Upper lobe of left lung (tissue), 4 donors: ENCODE data around the gene PTCH2.

Source experiments
- EP300 ChIP-seq, 4 donors: sonication (generic); formaldehyde crosslinking; IDR thresholded peaks; one replicate each; pipeline ENCODE4 v1.5.1; 2017; ENCODE audit warnings: antibody characterized with exemption in 4 of 4, control low read depth in 2 of 4
- TF ChIP-seq, protein P1 (sequence below), 6 experiments: fragments of 450-650 bp in 4 of 6; fragments of 200-600 bp in 2 of 6; sonication (generic) in 2 of 6; IDR thresholded peaks; one replicate each; pipeline ENCODE4 v1.5.1; 2016 to 2019; ENCODE audit warnings: antibody characterized with exemption in 6 of 6

DNA sequence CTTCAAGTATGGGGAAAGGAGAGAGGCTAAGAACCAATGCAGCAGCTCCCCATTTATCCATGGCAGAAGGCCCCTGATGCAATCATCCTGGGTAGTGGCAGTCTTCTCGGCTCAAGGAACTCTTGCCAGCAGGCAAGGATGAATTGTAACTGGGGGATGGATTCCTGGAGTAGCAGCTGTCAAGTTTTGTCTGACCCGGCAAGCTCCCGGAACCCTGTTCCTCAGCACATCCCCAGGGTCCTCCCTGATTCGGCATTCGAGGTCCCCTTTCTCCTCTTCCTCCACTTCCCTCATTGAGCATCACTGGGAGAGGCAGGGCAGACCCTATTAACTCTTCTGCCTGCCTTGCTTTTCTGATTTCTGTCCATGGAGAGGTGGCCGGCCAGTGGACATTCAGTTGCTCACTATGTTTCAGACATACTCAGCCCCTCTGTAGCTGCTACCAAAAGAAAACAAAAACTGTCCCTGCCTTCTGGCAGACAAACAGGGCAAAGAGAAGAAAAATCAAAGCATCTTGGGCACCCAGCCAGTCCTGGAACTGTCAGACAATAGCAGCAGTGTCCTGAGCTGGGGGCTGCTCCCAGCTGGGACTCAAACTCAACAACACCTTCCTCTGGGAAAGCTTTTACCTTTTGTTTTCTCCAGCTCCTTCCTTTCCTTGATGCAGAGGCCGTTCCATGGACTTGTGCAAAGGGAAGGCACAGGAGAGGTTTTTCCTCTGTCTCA lies 5.6 kb upstream of the PTCH2 start:
- TF ChIP-seq, protein P1, sequence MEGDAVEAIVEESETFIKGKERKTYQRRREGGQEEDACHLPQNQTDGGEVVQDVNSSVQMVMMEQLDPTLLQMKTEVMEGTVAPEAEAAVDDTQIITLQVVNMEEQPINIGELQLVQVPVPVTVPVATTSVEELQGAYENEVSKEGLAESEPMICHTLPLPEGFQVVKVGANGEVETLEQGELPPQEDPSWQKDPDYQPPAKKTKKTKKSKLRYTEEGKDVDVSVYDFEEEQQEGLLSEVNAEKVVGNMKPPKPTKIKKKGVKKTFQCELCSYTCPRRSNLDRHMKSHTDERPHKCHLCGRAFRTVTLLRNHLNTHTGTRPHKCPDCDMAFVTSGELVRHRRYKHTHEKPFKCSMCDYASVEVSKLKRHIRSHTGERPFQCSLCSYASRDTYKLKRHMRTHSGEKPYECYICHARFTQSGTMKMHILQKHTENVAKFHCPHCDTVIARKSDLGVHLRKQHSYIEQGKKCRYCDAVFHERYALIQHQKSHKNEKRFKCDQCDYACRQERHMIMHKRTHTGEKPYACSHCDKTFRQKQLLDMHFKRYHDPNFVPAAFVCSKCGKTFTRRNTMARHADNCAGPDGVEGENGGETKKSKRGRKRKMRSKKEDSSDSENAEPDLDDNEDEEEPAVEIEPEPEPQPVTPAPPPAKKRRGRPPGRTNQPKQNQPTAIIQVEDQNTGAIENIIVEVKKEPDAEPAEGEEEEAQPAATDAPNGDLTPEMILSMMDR (IDR thresholded peaks at IDR 0.05) = no peak
- TF ChIP-seq EP300 (IDR thresholded peaks at IDR 0.05) = no peak
